Measurements from ENCODE around the gene HEATR5A.
"Not testable (repeated sequence)": the region's sequence is repeated elsewhere in the genome, so short reads cannot be mapped to it uniquely, and the experiment has no call there.

HEATR5A gene

DNA sequence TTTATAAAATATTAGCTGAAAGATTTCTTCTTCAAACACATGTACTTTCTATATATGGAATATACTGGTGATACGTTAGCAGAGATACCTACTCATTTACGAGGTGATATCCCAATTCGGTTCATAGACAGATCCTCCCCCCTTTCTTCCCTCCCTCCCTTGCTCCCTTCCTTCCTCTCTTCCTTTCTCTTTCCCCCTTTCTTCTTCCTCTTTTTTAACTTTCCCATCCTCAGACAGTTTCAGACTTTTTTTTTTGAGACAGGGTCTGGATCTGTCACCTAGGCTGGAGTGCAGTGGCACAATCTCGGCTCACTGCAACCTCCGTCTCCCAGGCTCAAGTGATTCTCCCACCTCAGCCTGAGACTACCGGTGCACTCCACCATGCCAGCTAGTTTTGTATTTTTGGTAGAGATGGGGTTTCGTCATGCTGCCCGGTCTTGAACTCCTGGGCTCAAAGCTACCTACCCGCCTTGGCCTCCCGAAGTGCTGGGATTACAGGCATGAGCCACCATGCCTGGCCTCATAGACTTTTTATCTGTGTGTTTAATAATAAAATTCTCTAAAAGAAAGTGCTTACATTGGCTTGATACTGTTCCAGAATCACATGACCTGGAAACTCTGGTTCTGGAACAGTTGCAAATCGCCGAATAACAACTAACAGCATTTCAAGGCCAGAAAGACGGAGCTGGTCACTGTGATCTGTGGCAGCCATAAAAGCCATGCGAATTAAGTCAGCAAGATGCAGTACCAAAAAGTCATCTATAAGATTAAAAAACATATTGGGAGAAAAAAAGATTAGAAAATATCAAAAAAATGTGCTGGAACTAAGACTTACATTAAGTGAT is 99.2 kb downstream of the HEATR5A start:
- no peak for DNase-seq

DNA sequence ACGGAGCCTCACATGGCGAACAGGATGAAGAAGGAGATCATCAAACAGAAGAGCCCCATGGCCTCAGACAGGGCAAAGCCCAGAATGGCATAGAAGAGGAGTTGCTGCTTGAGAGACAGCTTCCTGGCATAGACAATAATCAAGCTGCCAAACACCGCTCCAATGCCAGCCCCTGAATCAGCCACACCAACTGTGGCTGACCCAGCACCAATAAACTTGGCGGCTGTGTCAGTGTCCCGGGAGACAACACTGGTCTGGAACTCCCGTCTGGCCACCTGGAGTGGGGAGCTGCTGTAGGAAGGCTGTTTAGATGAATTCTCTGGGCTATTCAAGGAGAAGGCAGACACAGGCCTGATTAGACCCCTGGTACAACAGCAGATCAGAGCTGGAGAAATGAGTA is 100.1 kb downstream of the HEATR5A start:
- DNase-seq: no peak

DNA sequence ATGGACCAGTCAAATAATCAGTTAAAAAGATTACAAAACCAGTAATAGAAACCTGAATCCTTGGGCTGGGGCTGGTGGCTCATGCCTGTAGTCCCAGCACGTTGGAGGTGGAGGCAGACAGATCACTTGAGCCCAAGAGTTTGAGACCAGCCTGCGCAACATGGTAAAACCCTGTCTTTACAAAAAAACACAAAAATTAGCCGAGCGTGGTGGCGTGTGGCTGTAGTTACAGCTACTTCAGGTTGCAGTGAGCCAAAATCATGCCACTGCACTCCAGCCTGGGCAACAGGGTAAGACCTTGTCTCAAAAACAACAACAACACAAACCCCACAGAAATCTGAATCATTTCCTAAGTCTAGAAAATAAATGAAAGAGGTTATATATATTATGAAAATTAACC is 100.6 kb downstream of the HEATR5A start:
- no peak for DNase-seq

DNA sequence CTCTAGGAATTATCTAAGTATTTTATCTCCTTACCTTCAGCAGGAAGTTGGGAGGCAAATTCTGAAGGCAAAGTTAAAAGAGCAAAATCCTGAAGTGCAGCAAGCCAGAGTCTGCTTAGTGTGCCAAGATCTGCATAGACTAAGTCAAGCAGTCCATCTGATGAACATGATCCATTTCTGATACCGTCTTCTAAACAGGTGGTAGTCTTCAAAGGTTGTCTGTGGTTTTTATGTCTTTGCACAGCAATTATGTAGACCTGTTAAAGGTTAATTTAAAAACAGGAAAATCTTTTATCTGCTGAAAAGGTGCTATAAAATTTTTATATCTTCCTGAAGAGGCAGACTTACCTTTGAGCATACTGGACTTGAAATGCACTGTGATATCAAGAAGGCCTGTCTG is 107.4 kb downstream of the HEATR5A start:
- DNase-seq: no peak

DNA sequence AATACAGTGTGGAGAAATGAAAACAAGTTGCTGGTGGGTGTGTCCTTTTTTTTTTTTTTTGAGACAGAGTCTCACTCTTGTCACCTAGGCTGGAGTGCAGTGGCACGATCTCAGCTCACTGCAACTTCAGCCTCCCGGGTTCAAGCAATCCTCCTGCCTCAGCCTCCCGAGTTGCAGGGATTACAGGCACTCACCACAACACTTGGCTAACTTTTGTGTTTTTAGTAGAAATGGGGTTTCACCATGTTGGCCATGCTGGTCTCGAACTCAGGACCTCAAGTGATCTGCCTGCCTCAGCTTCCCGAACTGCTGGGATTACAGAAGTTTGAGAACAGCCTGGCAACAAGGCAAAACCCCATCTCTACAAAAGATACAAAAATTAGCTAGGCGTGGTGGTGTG is 108.0 kb downstream of the HEATR5A start:
- not testable (repeated sequence) for DNase-seq

DNA sequence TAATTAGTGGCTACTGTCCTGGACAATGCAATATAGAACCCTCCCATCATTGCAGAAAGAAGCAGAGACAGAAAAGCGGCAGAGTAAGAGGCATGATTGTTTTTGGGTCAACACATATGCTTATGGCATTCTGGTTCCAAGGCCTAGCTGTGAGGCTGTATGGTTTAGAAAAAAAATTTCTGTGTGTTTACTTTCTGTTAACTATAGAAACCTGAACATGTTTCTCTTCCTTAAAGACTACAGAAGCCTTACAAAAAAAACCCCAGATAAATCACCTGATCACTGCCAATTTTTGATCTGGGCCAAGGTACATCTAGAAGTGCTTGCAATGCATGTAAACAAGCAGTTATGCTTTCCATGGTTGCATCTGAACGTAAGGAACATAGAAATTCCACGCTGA is 112.7 kb downstream of the HEATR5A start:
- DNase-seq: no peak

DNA sequence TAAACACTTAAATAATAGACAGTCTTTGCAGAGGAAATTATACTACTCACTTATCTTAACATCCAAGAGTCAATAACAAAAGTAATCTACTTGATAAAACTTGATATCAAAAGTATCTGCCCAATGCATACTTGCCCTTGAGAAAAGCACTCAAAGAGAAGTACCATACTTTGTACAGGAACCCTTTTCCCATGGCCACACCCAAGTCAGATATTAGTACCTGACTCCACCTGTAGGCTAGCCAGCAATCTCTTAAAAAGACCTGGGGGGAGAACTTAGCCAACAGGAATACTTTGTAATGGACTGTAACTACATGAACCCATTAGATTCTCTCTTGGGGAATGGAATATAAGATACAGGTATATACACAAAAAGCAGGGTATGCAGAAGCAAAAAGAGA is 113.2 kb downstream of the HEATR5A start:
- DNase-seq: no peak

DNA sequence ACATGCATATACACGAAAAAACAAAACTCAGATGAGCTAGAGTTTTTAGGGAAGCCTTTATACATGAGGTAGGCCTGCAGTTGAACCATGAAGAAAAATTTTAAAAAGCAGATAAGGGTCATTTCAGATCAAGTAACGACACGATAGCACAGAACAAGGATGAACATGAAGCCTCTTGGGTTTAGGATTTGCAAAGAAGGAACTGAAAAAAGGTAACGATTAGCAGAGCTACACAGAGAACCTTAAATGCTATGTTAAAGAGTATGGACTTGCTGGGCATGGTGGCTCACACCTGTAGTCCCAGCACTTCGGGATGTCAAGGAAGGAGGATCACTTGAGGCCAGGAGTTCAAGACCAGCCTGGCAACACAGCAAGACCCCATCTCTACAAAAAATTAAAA is 116.7 kb downstream of the HEATR5A start:
- DNase-seq: no peak

DNA sequence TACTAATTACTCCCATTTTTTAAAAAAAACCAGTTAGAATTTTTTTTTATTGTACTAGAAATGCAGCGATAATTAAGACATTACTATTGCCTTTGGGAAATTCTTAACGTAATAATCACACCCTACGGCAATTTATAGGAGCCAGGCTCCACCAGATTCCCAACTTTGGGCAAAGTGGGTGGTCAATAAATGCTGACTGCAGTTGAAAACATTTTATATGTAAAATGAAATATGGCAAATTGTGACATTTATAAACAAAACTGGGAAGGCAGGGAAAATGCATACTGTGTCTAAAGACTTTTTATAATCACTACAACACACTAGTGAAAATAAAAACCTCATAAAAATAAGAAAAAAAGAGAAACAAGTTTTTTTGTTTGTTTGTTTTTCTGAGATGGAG is 119.5 kb downstream of the HEATR5A start:
- no peak for DNase-seq

DNA sequence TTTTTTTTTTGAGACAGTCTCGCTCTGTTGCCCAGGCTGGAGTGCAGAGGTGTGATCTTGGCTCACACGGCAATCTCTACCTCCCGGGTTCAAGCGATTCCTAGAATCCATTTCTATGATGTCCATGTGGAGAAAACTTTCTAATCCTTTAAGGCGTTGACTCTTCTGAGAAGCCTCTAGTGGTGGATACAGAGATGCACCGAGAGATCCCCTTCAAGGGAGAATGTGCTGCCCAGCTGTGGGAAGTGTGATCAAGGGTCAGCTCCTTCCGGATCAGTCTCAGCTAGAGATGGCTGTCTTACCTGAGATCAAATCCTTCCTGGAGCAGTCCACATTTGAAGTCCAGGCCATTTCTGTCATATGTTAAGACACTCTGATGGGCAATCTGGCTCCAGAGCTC is 120.1 kb downstream of the HEATR5A start:
- no peak for DNase-seq

DNA sequence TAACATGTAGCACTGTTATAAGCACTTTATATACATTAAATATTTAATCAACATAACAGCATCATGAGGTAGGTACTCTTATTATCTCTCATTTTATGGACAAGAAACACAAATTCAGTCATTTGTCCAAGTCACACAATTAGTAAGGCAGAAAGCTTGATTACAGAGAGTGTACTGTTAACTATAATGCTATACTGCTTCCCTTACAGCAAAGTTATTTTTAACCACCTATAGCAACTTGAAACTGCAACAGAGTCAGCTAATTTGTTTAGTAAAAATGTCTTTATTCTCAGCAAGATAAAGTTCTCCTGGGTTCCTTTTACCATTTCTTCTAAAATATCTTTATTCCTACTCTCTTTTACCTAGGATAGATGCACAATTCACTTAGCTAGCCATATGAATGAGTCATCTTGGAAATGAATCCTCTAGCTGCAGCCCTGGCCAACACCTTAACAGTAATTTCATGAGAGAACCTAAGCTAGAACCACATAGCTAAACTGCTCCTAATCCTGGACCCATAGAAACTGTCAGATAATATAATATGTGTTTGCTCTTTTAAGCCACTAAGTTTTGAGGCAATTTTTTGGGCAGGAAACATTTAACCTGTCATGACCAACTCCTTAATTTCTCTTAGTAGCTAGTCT is 122.5 kb downstream of the HEATR5A start:
- no peak for DNase-seq

DNA sequence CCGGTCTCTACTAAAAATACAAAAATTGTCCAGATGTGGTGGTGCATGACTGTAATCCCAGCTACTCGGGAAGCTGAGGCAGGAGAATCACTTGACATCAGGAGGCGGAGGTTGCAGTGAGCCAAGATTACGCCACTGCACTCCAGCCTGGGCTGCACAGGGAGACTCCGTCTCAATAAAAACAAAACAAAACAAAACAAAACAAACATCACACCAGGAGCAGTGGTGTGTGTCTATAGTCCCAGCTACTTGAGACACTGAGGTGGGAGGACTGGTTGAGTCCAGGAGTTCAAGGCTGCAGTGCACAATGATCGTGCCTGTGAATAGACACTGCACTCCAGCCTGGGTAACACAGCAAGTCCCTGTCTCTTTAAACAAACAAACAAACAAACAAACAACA is 123.2 kb downstream of the HEATR5A start:
- DNase-seq: no peak

DNA sequence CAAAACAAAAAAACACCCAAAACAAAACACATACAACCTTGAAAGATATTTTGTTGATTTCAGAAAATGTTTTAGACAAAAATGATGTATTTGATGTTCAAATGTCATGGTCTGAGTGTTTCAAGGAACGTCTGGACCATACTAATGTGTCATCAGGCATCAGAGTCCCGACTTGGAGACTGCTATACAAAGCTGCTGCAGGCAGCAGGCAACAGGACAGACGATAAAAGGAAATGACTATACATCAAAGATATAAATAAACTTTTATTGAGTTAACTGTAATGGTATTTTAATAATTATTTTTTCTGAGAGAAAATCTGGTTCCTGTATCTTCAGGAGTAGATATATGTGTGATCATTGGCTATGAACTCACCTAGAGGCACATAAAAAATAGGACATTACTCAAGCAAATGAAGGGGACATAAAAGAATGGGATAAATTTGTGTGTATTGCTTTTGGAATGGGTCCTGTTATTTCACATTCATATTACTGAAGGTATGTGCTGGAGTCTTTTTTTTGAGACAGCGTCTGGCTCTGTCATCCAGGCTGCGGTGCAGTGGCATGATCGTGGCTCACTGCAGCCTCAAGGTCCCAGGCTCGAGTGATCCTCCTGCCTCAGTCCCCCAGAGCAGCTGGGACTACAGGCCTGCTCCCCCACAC is 125.5 kb downstream of the HEATR5A start:
- no peak for DNase-seq

DNA sequence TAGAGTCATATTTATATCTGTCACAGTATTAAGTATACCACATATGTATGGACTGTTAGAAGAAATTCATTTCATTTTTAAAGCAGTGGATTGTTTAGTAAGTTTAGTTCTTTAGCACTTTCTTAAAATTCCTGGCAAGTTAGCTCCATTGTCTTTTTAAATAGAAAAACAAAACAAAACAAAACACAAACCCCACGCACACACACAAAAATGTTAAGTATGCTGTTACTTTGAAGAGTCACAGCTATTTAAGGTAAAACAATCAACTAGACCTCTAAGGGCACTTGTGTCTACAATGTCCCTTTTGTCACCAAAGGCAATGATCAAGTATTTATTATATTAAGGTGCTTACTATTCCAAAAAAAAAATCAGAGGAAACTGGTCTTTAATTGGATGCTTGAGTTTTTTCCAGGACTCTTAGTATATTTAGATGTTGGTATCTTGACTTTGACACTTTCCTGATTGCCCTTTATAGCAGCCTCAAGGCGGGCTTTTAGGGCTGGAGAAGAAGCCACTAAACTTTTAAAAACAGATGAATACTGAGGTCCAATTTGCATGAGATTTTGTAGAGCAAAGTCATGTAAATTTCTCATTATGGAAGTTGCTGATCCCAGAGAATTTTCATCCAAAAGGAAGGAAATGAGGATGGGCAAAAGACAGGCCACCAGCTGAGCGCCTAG is 127.3 kb downstream of the HEATR5A start:
- DNase-seq: no peak

DNA sequence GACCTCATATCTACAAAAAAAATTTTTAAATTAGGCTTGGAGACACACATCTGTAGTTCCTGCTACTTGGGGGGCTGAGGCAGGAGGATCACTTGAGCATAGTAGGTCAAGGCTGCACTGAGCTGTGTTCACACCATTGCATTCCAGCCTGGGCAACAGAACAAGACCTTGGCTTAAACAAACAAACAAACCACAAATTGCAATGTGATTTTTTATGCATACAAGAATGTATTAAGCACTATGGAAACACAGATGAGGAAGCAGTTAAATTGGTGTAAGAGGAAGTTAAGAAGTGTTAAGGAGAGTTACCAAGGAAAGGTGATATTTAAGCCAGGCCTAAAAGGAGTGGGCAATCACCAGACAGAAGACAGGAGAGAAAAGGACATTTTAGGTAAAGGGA is 129.1 kb downstream of the HEATR5A start:
- DNase-seq: no peak

DNA sequence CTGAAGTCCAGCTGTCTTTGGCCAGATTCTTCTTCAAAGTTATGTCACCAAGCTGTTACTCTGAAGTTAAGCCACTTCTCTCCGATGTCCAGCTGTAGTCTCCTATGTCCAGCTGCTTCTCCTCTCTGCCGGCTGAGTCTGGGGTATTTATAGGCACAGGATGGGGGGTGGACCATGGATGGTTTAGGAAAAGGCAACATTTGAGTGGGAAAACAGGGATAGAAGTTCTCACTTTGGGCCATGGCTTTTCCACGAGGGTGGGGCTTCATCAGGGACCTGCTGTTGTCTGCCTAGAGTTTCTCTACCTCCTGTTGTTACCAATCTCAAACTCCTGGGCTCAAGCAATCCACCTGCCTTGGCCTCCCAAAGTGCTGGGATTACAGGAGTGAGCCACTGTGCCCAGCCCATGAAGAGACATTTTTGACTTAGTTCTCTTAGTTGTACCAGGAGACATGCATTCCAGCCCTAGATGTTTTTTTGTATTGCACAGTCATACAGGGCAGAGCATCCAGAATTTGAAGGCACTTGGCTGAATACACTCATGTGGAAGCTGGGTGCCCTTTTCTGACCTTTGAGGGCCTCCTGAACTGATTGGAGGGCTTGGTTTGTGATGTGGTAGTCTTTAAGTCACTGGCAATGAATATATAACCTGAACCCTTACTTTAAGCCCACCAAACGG is 132.9 kb downstream of the HEATR5A start:
- no peak for DNase-seq

DNA sequence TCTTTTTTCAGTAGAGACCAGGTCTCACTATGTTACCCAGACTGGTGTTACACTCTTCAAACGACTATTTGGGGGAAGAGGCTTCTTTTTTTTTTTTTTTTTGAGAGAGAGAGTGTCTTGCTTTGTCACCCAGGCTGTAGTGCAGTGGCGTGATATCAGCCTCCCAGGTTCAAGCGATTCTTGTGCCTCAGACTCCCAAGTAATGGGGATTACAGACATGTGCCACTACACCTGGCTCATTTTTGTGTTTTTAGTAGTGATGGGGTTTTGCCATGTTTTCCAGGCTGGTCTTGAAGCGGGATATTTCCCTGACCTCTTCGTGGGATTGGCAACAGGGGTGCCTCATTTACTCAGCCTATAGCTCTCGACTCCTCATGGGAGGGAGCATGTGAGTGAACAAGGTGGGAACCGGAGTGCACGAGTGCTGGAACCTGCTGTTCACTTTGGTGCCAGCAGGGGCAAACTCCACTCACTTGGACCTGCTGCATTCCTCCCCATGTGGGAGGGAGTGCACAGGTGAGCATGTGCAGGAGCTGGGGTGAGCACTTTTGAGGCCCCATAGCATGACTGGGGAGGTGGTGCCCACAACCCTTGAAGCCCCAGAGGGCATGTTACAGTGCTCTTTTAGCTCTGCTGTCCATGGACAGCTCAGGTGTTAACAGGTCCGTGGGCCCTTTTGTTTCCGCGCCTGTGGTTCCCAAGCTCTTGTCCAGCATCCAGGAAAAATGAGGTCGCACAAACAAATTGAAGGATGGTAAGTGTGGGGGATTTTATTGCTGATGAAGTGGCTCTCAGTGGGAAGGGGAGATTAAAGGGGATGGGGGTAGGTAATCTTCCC is 133.7 kb downstream of the HEATR5A start:
- DNase-seq: no peak

DNA sequence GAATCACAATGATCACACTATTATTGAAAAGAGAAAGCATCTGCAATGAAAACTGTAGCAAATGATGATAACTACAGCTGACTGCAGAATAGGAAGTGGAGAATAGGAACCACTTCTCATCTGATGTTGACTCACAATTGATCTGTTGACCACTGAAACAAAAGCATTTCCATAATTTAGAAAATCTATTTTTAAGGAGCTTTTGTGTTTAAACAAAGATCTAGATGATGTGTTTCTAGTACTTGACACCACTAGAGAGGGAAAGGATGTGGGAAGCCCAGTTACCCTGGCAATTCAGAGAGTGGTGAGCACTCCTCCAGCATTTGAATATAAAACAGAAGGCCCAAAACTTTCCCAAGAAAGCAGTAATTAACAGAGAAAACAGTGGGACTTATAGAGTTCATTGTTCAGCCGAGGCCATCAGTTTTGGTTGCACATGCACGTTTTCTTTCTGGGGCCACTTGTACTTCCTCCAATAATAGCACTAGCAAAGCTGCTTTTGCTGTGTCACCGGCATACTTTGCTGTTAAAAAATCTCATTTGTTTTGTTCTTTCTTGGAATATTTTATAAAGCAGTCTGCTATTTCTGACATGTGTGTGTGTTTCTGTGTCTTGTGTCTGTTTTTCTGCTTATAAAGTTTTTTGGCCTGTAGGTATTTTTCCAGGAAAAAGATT is 136.6 kb downstream of the HEATR5A start:
- no peak for DNase-seq

DNA sequence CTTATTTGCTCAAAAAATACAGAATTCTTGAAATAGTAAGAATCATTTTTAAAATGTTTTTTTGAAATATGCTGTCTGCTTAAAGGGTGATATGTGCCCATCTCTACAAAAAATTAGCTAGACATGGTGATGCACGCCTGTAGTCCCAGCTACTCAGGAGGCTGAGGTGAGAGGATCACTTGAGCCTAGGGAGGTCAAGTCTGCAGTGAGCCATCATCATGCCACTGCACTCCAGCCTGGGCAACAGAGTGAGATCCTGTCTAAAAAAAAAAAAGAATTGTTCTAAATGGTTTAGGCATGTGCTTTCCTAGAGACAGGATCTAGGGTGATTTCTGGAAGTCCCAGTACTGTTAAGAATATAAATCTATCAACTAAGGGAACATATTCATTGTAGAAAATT is 137.2 kb downstream of the HEATR5A start:
- DNase-seq: no peak

DNA sequence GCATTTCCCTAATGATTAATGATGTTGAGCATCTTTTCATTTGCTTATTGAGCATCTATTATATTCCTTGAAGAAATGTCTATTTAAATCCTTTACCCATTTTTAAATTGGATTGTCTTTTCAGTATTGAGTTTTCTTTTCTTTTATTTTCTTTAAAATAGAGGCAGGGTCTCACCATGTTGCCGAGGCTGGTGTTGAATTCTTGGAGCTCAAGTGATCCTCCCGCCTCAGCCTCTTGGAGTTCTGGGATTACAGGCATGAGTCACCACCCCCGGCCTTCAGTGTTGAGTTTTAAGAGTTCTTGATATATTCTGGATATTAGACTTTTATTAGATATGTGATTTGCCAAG is 139.5 kb downstream of the HEATR5A start:
- no peak for DNase-seq

DNA sequence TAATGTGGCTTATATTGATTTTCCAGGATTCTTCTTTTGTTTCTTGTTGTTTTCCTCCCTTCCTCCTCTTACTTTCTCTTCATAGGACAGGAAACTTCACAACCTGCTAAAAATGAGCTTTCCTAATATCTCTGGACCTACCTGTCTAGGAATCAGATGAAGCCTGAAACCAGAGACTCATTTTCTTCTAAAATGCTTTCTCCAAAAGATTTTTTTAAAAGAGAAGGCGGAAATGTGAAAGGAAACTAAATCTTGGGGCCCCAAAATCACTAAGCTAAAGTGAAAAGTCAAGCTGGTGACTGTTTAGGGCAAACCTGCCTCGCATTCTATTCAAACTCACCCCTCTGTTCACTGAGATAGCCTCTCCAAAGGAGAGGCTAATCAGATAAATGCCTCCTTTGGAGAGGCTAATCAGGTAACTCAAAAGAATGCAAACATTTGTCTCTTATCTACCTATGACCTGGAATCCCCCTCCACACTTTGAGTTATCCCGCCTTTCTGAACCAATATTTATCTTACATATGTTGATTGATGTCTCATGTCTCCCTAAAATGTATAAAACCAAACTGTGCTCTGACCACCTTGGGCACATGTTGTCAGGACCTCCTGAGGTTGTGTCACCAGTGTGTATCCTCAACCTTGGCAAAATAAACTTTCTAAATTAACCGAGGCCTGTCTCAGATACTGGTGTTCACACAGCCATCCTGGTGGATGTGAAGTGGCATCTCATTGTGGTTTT is 140.0 kb downstream of the HEATR5A start:
- no peak for DNase-seq
